ENCODE measurements around the gene TMC6. TPM values are rescaled to one million over a fixed set of nuclear protein-coding genes. Genes with fewer than 3 reads are reported as not detected.

Gene TMC6
- total and polyA plus RNA-seq, 2 experiments from 2014 or later: 50.0 to 72.2 TPM

- no peak for TF ChIP-seq CTCF (conservative IDR thresholded peaks at IDR 0.05; ENCODE audit: low read depth in 2 of 2)
- TF ChIP-seq ETS1 (IDR thresholded peaks at IDR 0.05): no peak
- TF ChIP-seq ZNF462 (CRISPR knock-in tag; IDR thresholded peaks at IDR 0.05): no peak
- TF ChIP-seq STAT1 (IDR thresholded peaks at IDR 0.05; ENCODE audit: unreplicated experiment): no peak
- TF ChIP-seq POLR2AphosphoS5 (IDR thresholded peaks at IDR 0.05; ENCODE audit: low read depth): no peak
- no peak for TF ChIP-seq JUNB (IDR thresholded peaks at IDR 0.05; ENCODE audit: unreplicated experiment)
- TF ChIP-seq ZNF331 (CRISPR knock-in tag; IDR thresholded peaks at IDR 0.05; ENCODE audit: low read depth): no peak
- no peak for TF ChIP-seq ZNF114 (CRISPR knock-in tag; IDR thresholded peaks at IDR 0.05)
- TF ChIP-seq REST (IDR thresholded peaks at IDR 0.05; ENCODE audit: unreplicated experiment): no peak
- no peak for TF ChIP-seq EZH2phosphoT487 (IDR thresholded peaks at IDR 0.05; ENCODE audit: unreplicated experiment)
- no peak for TF ChIP-seq NANOG (IDR thresholded peaks at IDR 0.05; ENCODE audit: borderline replicate concordance)
- TF ChIP-seq CREB1 (CRISPR knock-in tag; IDR thresholded peaks at IDR 0.05; ENCODE audit: low read depth): no peak
- TF ChIP-seq EZH2 (IDR thresholded peaks at IDR 0.05; ENCODE audit: low read depth, unreplicated experiment): no peak
- peaks cover 6% of the 10 kb centered on the region for H3K27me3 Mint-ChIP-seq (ENCODE audit: insufficient read depth, low read depth, poor library complexity)
- Histone ChIP-seq H3K79me2 (replicated peaks; ENCODE audit: insufficient read depth) (no peaks in the 10 kb centered on the region), H4K20me1 (replicated peaks; ENCODE audit: insufficient read depth) (0 out of 2 replicates have a peak, but pooled peaks cover 7% of the 10 kb centered on the region), H3K4me1 (ENCODE audit: insufficient read depth) (no peaks in the 10 kb centered on the region), H3K27me3 (ENCODE audit: insufficient read depth) (no peaks in the 10 kb centered on the region), H3K4me2 (no peak overlapping the region), H3K27ac (ENCODE audit: low read depth) (no peak overlapping the region), H3K9me2 (ENCODE audit: insufficient read depth) (no peaks in the 10 kb centered on the region), H3K4me3 (no peak overlapping the region), H3F3A (replicated peaks; ENCODE audit: low read depth) (no peaks in the 10 kb centered on the region), H3K36me3 (ENCODE audit: insufficient read depth) (peaks cover 23% of the 10 kb centered on the region), H2AFZ (no peak overlapping the region)
- no peaks in the 10 kb centered on the region for H3K9me3 Mint-ChIP-seq
- no peak overlapping the region for H3K27ac Mint-ChIP-seq
- no peak for ATAC-seq
- H3K36me3 Mint-ChIP-seq (ENCODE audit: low read depth): peaks cover 51% of the 10 kb centered on the region
- no peak overlapping the region for H3K4me3 Mint-ChIP-seq
- no peaks in the 10 kb centered on the region for H3K4me1 Mint-ChIP-seq
- no peak for DNase-seq (ENCODE audit: low spot score)
Measured at GRCh38 chr17:78081551-78081950, 47.0 kb downstream of the TMC6 start.
